H1 (cell line): ENCODE measurements around the gene ZNF333. TPM values are rescaled to one million over a fixed set of nuclear protein-coding genes. Genes with fewer than 3 reads are reported as not detected.

Experiments
- CTCF ChIA-PET: fragments of 300-600 bp; sonication (Branson Sonifier 250); formaldehyde crosslinking; loops from one replicate; lab custom pipeline; 2021; ENCODE audit not compliant: partially characterized antibody; lab: Charles Lee
- POLR2A ChIA-PET: fragments of 300-600 bp; sonication (Branson Sonifier 250); formaldehyde crosslinking; loops from one replicate; lab custom pipeline; 2021; ENCODE audit warnings: inconsistent platforms; ENCODE audit not compliant: partially characterized antibody; lab: Charles Lee
- DNase-seq, 2 experiments: peaks; one replicate each; pipeline versions ENCODE4 v3.0.0 to v3.0.0-alpha.2; 2010 to 2022; ENCODE audit warnings: low spot score in 2 of 2, low read depth in 1 of 2, mixed read lengths in 1 of 2
- FAIRE-seq: peaks from 2 replicates; lab custom pipeline; 2011; peaks lifted over from hg19 to GRCh38; lab: Jason Lieb, UNC
- H2AFZ ChIP-seq: 2 replicates; pipeline ENCODE4 v1.8.1; 2012; ENCODE audit warnings: low read length, inconsistent platforms
- H2AK5ac ChIP-seq: 2 replicates; pipeline ENCODE4 v1.6.1; 2013; ENCODE audit warnings: low read depth, low read length
- H2BK120ac ChIP-seq: replicated peaks from 2 replicates; pipeline ENCODE3; 2013; ENCODE audit warnings: low read depth, low read length, inconsistent platforms
- H2BK12ac ChIP-seq: 2 replicates; pipeline ENCODE4 v1.6.1; 2013; ENCODE audit warnings: low read depth, low read length
- H2BK15ac ChIP-seq: 2 replicates; pipeline ENCODE4 v1.6.1; 2013; ENCODE audit warnings: low read length
- H2BK20ac ChIP-seq: 2 replicates; pipeline ENCODE4 v1.6.1; 2013; ENCODE audit warnings: low read length
- H2BK5ac ChIP-seq: 2 replicates; pipeline ENCODE4 v1.6.1; 2013; ENCODE audit warnings: low read depth, low read length
- H3K14ac ChIP-seq: 2 replicates; pipeline ENCODE4 v1.6.1; 2013; ENCODE audit warnings: inconsistent platforms; ENCODE audit not compliant: insufficient read length
- H3K18ac ChIP-seq: 2 replicates; pipeline ENCODE4 v1.6.1; 2013; ENCODE audit warnings: low read length; ENCODE audit errors: extremely low read depth
- H3K23ac ChIP-seq: 2 replicates; pipeline ENCODE4 v1.6.1; 2013; ENCODE audit warnings: inconsistent platforms; ENCODE audit not compliant: insufficient read length
- H3K23me2 ChIP-seq: 2 replicates; pipeline ENCODE4 v1.6.1; 2013; ENCODE audit warnings: low read depth, low read length
- H3K27ac ChIP-seq: 2 replicates; pipeline ENCODE4 v1.6.1; 2011; ENCODE audit warnings: low read depth, low read length, inconsistent platforms
- H3K27me3 ChIP-seq, 4 experiments: replicated peaks in 1 of 4; 1 replicate in 1 of 4; 2 replicates in 3 of 4; pipeline versions ENCODE4 v1.6.1 to v1.8.1; 2011 to 2013; ENCODE audit warnings: low read length in 3 of 4, mild to moderate bottlenecking in 3 of 4, inconsistent platforms in 2 of 4, mixed read lengths in 2 of 4, moderate library complexity in 1 of 4; ENCODE audit not compliant: control insufficient read depth in 3 of 4, insufficient read depth in 3 of 4; ENCODE audit errors: extremely low read depth in 1 of 4
- H3K36me3 ChIP-seq, 4 experiments: 2 replicates each; pipeline versions ENCODE4 v1.6.1 to v1.8.1; 2011 to 2013; ENCODE audit warnings: mild to moderate bottlenecking in 4 of 4, low read length in 3 of 4, moderate library complexity in 2 of 4, control low read depth in 1 of 4, inconsistent platforms in 1 of 4; ENCODE audit not compliant: insufficient read depth in 4 of 4, control insufficient read depth in 2 of 4
- H3K4ac ChIP-seq: replicated peaks from 2 replicates; pipeline ENCODE3; 2013; ENCODE audit warnings: low read length, low read depth, mixed read lengths, inconsistent platforms; ENCODE audit not compliant: insufficient read length
- H3K4me1 ChIP-seq, 4 experiments: replicated peaks in 1 of 4; 1 replicate in 1 of 4; 2 replicates in 3 of 4; pipeline versions ENCODE4 v1.6.1 to v1.8.1; 2011 to 2013; ENCODE audit warnings: low read length in 3 of 4, inconsistent platforms in 2 of 4, mixed read lengths in 1 of 4; ENCODE audit not compliant: insufficient read depth in 4 of 4, control insufficient read depth in 3 of 4
- H3K4me2 ChIP-seq, 2 experiments: 2 replicates each; pipeline versions ENCODE4 v1.6.1 to v1.8.1; 2011 to 2013; ENCODE audit warnings: low read depth in 2 of 2, low read length in 2 of 2, control low read depth in 1 of 2, inconsistent platforms in 1 of 2, mild to moderate bottlenecking in 1 of 2; ENCODE audit not compliant: insufficient read depth in 1 of 2
- H3K4me3 ChIP-seq, 4 experiments: fragments of 200-600, 300-600 bp in 1 of 4; sonication (generic), shearing (Covaris generic), sonication (Bioruptor Twin) in 1 of 4; 2 replicates each; pipeline versions ENCODE4 v1.5.1 to v1.8.1; 2011 to 2016; ENCODE audit warnings: low read length in 4 of 4, low read depth in 3 of 4, control low read depth in 2 of 4, inconsistent platforms in 2 of 4, mild to moderate bottlenecking in 2 of 4, mixed read lengths in 1 of 4, moderate library complexity in 1 of 4; ENCODE audit not compliant: insufficient read depth in 2 of 4; ENCODE audit errors: extremely low read depth in 1 of 4
- H3K56ac ChIP-seq: replicated peaks from 2 replicates; pipeline ENCODE3; 2013; ENCODE audit warnings: low read depth, mild to moderate bottlenecking, mixed read lengths, low read length, inconsistent platforms; ENCODE audit not compliant: insufficient read length
- H3K79me1 ChIP-seq: 2 replicates; pipeline ENCODE4 v1.6.1; 2013; ENCODE audit warnings: low read depth, low read length, control low read depth
- H3K79me2 ChIP-seq, 2 experiments: 2 replicates each; pipeline versions ENCODE4 v1.6.1 to v1.8.1; 2012 to 2013; ENCODE audit warnings: low read length in 2 of 2, mild to moderate bottlenecking in 2 of 2, inconsistent platforms in 1 of 2; ENCODE audit not compliant: insufficient read depth in 2 of 2, control insufficient read depth in 1 of 2
- H3K9ac ChIP-seq, 4 experiments: replicated peaks in 1 of 4; 1 replicate in 1 of 4; 2 replicates in 3 of 4; pipeline versions ENCODE4 v1.6.1 to v1.8.1; 2011 to 2013; ENCODE audit warnings: low read depth in 3 of 4, low read length in 3 of 4, control low read depth in 2 of 4, mild to moderate bottlenecking in 2 of 4, moderate library complexity in 2 of 4, inconsistent platforms in 1 of 4; ENCODE audit errors: extremely low read depth in 1 of 4
- H3K9me3 ChIP-seq, 2 experiments: 2 replicates each; pipeline versions ENCODE4 v1.6.1 to v1.8.1; 2012 to 2013; ENCODE audit warnings: mild to moderate bottlenecking in 2 of 2, moderate library complexity in 2 of 2, control low read depth in 1 of 2, inconsistent platforms in 1 of 2, low read depth in 1 of 2, low read length in 1 of 2, mixed read lengths in 1 of 2; ENCODE audit not compliant: insufficient read depth in 2 of 2
- H4K20me1 ChIP-seq, 2 experiments: replicated peaks in 1 of 2; 2 replicates each; pipeline versions ENCODE3 to v1.8.1; 2011 to 2013; ENCODE audit warnings: inconsistent platforms in 2 of 2, low read length in 2 of 2, mild to moderate bottlenecking in 1 of 2; ENCODE audit not compliant: insufficient read depth in 2 of 2, control insufficient read depth in 1 of 2
- H4K5ac ChIP-seq: 2 replicates; pipeline ENCODE4 v1.6.1; 2013; ENCODE audit warnings: low read length, low read depth, mixed read lengths, inconsistent platforms; ENCODE audit not compliant: insufficient read length
- H4K8ac ChIP-seq: 2 replicates; pipeline ENCODE4 v1.8.0; 2013; ENCODE audit warnings: mild to moderate bottlenecking, moderate library complexity, low read length, inconsistent platforms; ENCODE audit not compliant: insufficient read depth; ENCODE audit errors: extremely low read depth
- H4K91ac ChIP-seq: replicated peaks from 2 replicates; pipeline ENCODE3; 2013; ENCODE audit warnings: low read length, mixed read lengths, inconsistent platforms; ENCODE audit not compliant: insufficient read length
- BCL11A ChIP-seq, 2 experiments: IDR thresholded peaks; one replicate each; pipeline ENCODE4 v1.6.1; 2011; ENCODE audit warnings: low read depth in 2 of 2, low read length in 2 of 2, mild to moderate bottlenecking in 2 of 2
- CBX5 ChIP-seq: fragments of 300-800, 300-1000 bp; sonication (generic); IDR thresholded peaks from 2 replicates; pipeline ENCODE4 v1.7.1; 2016; ENCODE audit warnings: antibody characterized with exemption, low read length, low read depth
- CBX8 ChIP-seq: fragments of 300-800, 300-1000 bp; sonication (generic); IDR thresholded peaks from 2 replicates; pipeline ENCODE4 v1.7.1; 2016; ENCODE audit warnings: low read depth, low read length, borderline replicate concordance
- FOSL1 ChIP-seq: IDR thresholded peaks from 2 replicates; pipeline ENCODE4 v1.6.1; 2011; ENCODE audit warnings: mild to moderate bottlenecking, low read depth, low read length, moderate library complexity; ENCODE audit not compliant: insufficient read depth
- POLR2AphosphoS5 ChIP-seq: IDR thresholded peaks from 2 replicates; pipeline ENCODE4 v1.6.1; 2011; ENCODE audit warnings: low read depth, low read length
- RBBP5 ChIP-seq: IDR thresholded peaks from 2 replicates; pipeline ENCODE4 v1.7.1; 2012; ENCODE audit warnings: low read depth, mild to moderate bottlenecking, inconsistent platforms, low read length, moderate library complexity, borderline replicate concordance
- RNF2 ChIP-seq: fragments of 200-900, 300-1000 bp; sonication (generic); IDR thresholded peaks from 2 replicates; pipeline ENCODE4 v1.7.1; 2016; ENCODE audit warnings: borderline replicate concordance, low read depth, mild to moderate bottlenecking, antibody characterized with exemption, low read length; ENCODE audit not compliant: poor library complexity, severe bottlenecking; ENCODE audit errors: missing control alignments
- SIRT6 ChIP-seq: IDR thresholded peaks from one replicate; pipeline ENCODE4 v1.7.1; 2012; ENCODE audit warnings: low read length, inconsistent platforms
- TCF12 ChIP-seq: IDR thresholded peaks from 2 replicates; pipeline ENCODE4 v1.6.1; 2011; ENCODE audit warnings: low read depth, mild to moderate bottlenecking, low read length
- WGBS, 2 experiments: shearing (Covaris generic) in 1 of 2; methylation state at CpG; one replicate each; pipeline versions ENCODE4 v1.1.6 to v1.1.7; 2013 to 2015; ENCODE audit warnings: low lambda C conversion rate in 2 of 2, mixed read lengths in 2 of 2, inconsistent platforms in 1 of 2, low coverage in 1 of 2, missing lambda C conversion rate in 1 of 2; ENCODE audit not compliant: insufficient replicate concordance in 2 of 2, insufficient coverage in 1 of 2, insufficient read length in 1 of 2; ENCODE audit errors: extremely low coverage in 1 of 2, missing lambda C conversion rate in 1 of 2; 5-methylcytosine and 5-hydroxymethylcytosine counted together
- polyA plus RNA-seq, 7 experiments: library from polyadenylated mRNA; depleted of rRNA in 3 of 7; stranded (reverse) in 5 of 7; unstranded in 2 of 7; fragments of >200 nt in 5 of 7; fragments of 200-250 nt in 2 of 7; gene quantifications; 1 replicate in 5 of 7; 2 replicates in 1 of 7; 4 replicates in 1 of 7; pipeline versions ENCODE4 v1.2.1 to v1.2.3, GENCODE V29; 2011 to 2013; ENCODE audit warnings: missing spikeins in 2 of 7, mixed read lengths in 2 of 7
- total RNA-seq: library from RNA; stranded (reverse); fragmentation: NEBNext Ultra II Directional; extraction: Animal tissue kit (Norgen Biotek cat#: 25700); gene quantifications from 2 replicates; pipeline ENCODE4 v1.2.1, GENCODE V29; 2021
- TF ChIP-seq, protein P1 (sequence below): IDR thresholded peaks from 2 replicates; pipeline ENCODE4 v1.6.1; 2011; ENCODE audit warnings: low read depth, mild to moderate bottlenecking, low read length; ENCODE audit not compliant: insufficient read depth

ZNF333 gene
- total and polyA plus RNA-seq, 2 of the 8 experiments (the other 6 are each of a cell fraction or from before 2014, with no cell fraction given): 7.3 to 8.4 TPM

DNA sequence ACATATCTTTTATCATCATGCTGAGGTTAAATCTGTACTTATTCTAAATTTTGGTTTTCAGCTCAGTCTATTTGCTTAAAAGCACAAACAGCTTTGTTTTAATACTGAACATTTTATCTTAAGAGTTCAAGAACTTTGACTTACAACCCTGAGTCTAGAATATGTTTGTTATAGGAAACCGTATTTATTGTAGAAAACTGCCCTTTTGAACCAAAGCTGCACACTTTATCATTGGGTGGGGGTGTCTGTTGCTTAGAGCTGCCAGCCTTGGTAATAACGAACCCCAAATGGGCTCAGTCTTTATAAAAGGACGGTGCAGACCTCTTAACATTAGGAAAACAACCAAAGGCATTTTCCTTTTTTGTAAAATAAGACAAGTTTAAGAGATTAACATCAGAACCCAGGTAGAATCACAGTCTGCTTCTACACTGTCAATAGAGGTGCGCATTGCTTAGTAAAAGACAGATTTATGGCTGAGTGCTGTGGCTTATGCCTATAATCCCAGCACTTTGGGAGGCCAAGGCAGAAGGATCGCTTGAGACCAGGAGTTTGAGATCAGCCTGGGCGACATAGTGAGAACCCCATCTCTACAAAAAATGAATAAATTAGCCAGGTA, 29.9 kb upstream of the ZNF333 start:
- DNase-seq: no peak
- no peak overlapping the region for H4K5ac ChIP-seq
- no peak overlapping the region for H3K27ac ChIP-seq
- no peaks in the 10 kb centered on the region for H3K4me1 ChIP-seq
- TF ChIP-seq, protein P1, sequence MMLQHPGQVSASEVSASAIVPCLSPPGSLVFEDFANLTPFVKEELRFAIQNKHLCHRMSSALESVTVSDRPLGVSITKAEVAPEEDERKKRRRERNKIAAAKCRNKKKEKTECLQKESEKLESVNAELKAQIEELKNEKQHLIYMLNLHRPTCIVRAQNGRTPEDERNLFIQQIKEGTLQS: no peak
- TF ChIP-seq FOSL1: no peak
- TF ChIP-seq TCF12: no peak
- TF ChIP-seq BCL11A (IDR thresholded peaks at IDR 0.05; ENCODE audit: low read depth in 2 of 2, low read length in 2 of 2): no peak
- no peak for TF ChIP-seq RBBP5
- TF ChIP-seq RNF2: no peak
- no peak for TF ChIP-seq POLR2AphosphoS5
- no peak for TF ChIP-seq CBX5
- TF ChIP-seq SIRT6: no peak
- no peak for TF ChIP-seq CBX8
- H3K4ac ChIP-seq: no peak overlapping the region
- no peak overlapping the region for H3K4me2 ChIP-seq
- no peak overlapping the region for H3K9ac ChIP-seq
- no peak overlapping the region for H4K91ac ChIP-seq
- CTCF ChIA-PET: interaction anchor here (0.6 kb wide), 1 partner anchor 18 kb away, joined by 4 read pairs; no protein-coding TSS in a partner anchor
- no peaks in the 10 kb centered on the region for H4K20me1 ChIP-seq
- H3K14ac ChIP-seq: no peak overlapping the region
- no peaks in the 10 kb centered on the region for H3K79me1 ChIP-seq
- FAIRE-seq: no peak
- H4K8ac ChIP-seq: no peak overlapping the region
- no peak overlapping the region for H2AK5ac ChIP-seq
- no peak overlapping the region for H2BK20ac ChIP-seq
- H3K23me2 ChIP-seq: no peaks in the 10 kb centered on the region; the same call in 1 of the 2 replicates
- H3K56ac ChIP-seq: no peak overlapping the region
- no peak overlapping the region for H3K18ac ChIP-seq
- peaks cover 32 to 54% of the 10 kb centered on the region in 2 experiments for H3K9me3 ChIP-seq
- no peak overlapping the region for H2BK120ac ChIP-seq
- no peak overlapping the region for H3K4me3 ChIP-seq
- H2AFZ ChIP-seq: no peak overlapping the region
- no peak overlapping the region for H2BK5ac ChIP-seq
- no peaks in the 10 kb centered on the region for H3K36me3 ChIP-seq
- H2BK12ac ChIP-seq: no peak overlapping the region
- 72% methylated on average over 6 of the region's 6 CpGs; no CpG with 5 or more reads in 1 of the 2 experiments for WGBS, 2 experiments
- H3K27me3 ChIP-seq: no peaks in the 10 kb centered on the region
- H3K79me2 ChIP-seq: no peaks in the 10 kb centered on the region
- no peak overlapping the region for H3K23ac ChIP-seq
- POLR2A ChIA-PET: no interaction called here
- H2BK15ac ChIP-seq: no peak overlapping the region
